ENCODE results near the gene CHST3.

- TF ChIP-seq CTCF (IDR thresholded peaks at IDR 0.05) (no peak), POLR2AphosphoS5 (IDR thresholded peaks at IDR 0.05; ENCODE audit: low read depth, low read length) (no peak)
- TF ChIP-seq, protein P1, sequence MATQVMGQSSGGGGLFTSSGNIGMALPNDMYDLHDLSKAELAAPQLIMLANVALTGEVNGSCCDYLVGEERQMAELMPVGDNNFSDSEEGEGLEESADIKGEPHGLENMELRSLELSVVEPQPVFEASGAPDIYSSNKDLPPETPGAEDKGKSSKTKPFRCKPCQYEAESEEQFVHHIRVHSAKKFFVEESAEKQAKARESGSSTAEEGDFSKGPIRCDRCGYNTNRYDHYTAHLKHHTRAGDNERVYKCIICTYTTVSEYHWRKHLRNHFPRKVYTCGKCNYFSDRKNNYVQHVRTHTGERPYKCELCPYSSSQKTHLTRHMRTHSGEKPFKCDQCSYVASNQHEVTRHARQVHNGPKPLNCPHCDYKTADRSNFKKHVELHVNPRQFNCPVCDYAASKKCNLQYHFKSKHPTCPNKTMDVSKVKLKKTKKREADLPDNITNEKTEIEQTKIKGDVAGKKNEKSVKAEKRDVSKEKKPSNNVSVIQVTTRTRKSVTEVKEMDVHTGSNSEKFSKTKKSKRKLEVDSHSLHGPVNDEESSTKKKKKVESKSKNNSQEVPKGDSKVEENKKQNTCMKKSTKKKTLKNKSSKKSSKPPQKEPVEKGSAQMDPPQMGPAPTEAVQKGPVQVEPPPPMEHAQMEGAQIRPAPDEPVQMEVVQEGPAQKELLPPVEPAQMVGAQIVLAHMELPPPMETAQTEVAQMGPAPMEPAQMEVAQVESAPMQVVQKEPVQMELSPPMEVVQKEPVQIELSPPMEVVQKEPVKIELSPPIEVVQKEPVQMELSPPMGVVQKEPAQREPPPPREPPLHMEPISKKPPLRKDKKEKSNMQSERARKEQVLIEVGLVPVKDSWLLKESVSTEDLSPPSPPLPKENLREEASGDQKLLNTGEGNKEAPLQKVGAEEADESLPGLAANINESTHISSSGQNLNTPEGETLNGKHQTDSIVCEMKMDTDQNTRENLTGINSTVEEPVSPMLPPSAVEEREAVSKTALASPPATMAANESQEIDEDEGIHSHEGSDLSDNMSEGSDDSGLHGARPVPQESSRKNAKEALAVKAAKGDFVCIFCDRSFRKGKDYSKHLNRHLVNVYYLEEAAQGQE (IDR thresholded peaks at IDR 0.05; ENCODE audit: insufficient read depth in 1 of 2, low read depth in 2 of 2, low read length in 1 of 2): no peak
Measured at GRCh38 chr10:72007246-72007892, 43.2 kb downstream of the CHST3 start.

Measured in Panc1 (cell line).